ENCODE results near the gene KRCC1.

DNA sequence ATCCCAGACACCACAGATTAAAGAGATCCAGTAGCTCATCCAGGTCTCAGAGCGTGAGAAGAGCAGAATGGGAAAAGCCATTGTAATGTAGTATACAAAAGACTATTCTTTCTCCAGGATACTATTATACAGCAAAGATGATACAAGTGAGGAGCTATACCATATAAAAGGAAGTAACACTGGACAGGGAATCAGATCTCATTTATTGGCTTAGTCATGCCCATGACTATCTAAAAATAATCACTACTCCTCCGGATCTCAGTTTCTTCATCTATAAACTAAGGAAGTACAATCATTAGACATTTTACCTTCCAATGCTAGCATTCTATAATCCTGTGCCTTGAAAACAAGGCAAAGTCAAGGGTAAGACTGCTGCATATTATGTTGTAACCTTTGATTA, 19.4 kb downstream of the KRCC1 start:
- TF ChIP-seq POLR2A (IDR thresholded peaks at IDR 0.05; ENCODE audit: low read depth, low read length), result no peak
- TF ChIP-seq POLR2AphosphoS5 (IDR thresholded peaks at IDR 0.05; ENCODE audit: low read depth, low read length), result no peak

Measured in GM12892 (cell line).